Skin of body (tissue), 2 donors: ENCODE results near the gene LNX1. TPM values are rescaled to one million over a fixed set of nuclear protein-coding genes. Genes with fewer than 3 reads are reported as not detected.

ENCODE experiments used
- DNase-seq: peaks from one replicate; lab custom pipeline; 2025; lab: John Stamatoyannopoulos, UW
- total RNA-seq: library from RNA; depleted of rRNA; stranded (reverse); fragments of >200 nt; gene quantifications from one replicate; pipeline ENCODE4 v1.2.3, GENCODE V29; 2014

Gene LNX1
- total RNA-seq, 1 donor from 2014 or later: 6.9 TPM

- no peak for DNase-seq
These were observed 8.3 kb upstream of the LNX1 start for GRCh38 chr4:53599632-53600031.

GRCh38 chr4:53598901-53599300 is 7.6 kb upstream of the LNX1 start:
- no peak for DNase-seq

DNA sequence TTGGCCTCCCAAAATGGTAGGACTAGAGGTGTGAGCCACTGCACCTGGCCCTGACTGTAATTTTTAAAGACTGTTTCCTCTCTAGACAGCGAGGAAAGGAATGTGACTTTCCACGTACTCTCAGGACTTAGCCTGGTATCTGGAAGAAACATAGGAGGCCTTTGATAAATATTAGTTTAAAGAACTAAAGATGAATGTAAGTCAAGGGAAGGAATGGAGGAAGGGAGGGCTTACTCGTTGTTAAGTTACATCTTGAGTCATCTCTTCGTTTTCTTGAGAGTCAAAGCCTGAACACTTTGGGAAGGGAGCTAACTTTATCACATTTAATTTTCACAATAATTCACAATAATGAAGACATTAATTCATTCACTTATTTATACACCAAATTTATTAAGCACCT is 7.2 kb upstream of the LNX1 start:
- no peak for DNase-seq

- DNase-seq: no peak
These were observed 5.6 kb upstream of the LNX1 start for GRCh38 chr4:53596901-53597300.

GRCh38 chr4:53595834-53596233 is 4.5 kb upstream of the LNX1 start:
- no peak for DNase-seq

DNA sequence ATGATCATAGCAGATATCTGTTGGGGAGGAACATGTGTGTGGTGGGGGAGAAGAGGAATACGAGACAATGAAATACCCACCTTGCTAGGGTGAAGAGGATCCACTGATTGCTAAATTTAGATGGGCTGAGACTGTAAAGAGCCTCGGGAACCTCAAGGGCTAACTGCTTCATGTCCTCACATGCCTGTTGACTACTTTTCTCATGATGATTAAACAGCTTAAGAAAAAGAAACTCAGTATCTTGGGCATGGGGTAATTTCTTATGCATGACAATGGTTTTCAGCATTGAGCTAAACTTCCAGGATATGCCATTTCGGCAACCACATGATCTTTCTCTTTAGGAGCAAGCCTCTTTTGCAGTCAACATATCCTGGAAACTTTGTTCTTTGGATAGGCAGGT is 3.9 kb upstream of the LNX1 start:
- no peak for DNase-seq

DNA sequence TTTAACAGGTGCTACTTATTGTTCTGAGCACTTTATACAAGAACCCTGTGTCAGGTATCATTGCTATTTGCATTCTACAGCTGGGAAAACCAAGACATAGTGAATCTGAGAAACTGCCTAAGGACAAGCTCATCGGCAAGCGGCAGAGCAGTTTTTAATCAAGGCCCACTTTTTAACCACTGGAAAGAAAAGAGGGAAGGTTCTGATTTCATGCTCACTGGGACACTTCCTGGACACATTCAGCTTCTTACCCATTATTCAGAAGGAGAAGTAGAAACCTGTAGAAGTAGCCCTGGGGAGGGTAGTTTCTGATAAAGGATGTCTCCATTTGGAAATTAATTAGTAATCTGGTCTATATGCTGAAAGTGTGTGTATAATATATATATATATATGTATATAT is 2.5 kb upstream of the LNX1 start:
- no peak for DNase-seq

- peak; percentile 15 for DNase-seq
These were observed 1.6 kb upstream of the LNX1 start for GRCh38 chr4:53592686-53593501.

DNA sequence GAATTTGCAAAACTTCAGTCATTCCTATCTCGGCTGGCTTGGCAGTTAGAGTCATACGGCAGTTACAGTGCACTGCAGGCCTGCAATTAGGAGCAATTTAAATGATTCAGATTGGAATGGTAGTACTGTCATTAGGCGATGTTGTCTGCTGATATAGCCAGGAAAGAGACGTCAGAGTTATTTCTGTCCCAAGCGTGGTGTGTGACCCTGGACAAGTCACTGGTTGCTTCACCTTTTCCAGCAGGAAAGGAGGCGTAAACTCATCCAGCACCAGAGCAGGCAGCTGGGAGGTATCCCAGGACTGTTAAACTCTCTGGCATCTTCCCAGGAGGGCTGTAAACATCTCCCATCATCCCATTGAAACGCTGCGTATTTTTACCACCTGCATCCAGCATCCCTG is 836 bp upstream of the LNX1 start:
- DNase-seq: no peak

- peak; percentile 38 for DNase-seq
These were observed 1.1 kb downstream of the LNX1 start for GRCh38 chr4:53590187-53590586.

DNA sequence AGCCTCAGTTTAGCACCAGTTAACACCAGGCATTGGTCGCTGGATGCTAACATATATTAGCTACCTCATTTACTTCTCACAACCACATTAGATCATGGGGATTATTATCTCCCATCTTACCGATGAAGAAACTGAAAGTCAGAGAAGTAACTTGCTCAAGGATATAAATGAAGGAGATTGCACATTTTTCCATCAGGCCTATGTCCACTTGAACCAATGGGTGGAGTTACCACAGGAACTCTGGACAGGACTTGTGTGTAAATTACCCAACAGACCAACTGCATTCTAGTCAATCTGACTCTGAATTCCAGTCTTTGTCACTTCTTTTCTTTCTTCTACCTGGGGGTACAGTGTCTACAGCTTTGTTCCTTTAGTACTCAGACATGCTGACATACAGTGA is 1.8 kb downstream of the LNX1 start:
- no peak for DNase-seq

GRCh38 chr4:53587135-53587534 is 4.2 kb downstream of the LNX1 start:
- peak; percentile 10 for DNase-seq

DNA sequence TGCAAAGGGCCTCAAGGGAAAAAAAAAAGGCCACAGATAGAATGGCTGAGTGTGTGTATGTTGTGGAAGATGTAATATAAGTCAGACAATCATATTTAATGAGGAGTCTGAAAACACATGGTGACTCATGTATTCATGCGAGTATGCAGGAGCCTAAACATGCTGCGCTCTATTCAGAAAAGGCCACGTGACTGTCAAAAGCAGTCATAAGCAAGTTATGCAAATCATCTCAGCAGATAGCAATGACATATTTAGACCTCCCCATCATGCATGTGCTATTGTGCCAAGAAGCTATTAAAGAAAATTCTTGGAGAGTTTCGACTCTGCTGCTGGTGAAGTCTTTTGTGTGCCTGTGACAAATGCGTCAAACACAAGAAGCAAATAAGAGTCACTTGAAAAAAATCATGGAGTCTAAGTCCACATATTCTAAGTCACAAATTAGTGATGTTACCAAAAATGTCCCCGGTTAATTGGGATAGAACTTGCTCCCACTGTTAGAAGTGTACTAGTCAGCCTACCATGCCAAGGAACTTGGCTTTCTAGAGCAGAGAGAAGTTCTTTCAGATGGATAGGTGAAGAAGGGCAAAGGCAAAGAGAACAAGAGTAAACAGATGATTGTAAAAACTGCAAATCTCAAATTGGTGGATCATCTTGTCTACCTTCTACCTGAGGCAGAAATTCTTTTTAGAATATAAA is 5.0 kb downstream of the LNX1 start:
- DNase-seq: peak; percentile 96

DNA sequence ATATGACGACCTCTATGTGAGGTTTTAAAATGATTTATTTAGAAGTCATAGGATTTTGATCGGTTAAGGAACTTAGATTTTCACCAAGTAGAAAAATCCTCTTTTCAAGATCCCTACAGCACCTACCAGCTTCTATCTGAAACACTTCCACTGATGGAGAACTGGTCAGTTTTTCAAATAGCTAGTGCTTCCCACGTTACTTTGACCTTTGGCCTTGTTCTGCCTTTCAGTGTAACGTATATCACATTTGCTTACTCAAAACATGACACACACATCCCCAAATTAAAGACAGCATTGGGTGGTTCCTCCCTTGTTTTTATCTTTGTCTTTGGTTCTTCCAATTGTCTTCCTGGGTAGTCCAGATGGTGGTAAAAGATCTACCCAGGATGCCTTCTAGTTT is 6.6 kb downstream of the LNX1 start:
- no peak for DNase-seq

GRCh38 chr4:53583513-53583912 is 7.8 kb downstream of the LNX1 start:
- DNase-seq: no peak

GRCh38 chr4:53582194-53582593 is 9.1 kb downstream of the LNX1 start:
- no peak for DNase-seq

DNA sequence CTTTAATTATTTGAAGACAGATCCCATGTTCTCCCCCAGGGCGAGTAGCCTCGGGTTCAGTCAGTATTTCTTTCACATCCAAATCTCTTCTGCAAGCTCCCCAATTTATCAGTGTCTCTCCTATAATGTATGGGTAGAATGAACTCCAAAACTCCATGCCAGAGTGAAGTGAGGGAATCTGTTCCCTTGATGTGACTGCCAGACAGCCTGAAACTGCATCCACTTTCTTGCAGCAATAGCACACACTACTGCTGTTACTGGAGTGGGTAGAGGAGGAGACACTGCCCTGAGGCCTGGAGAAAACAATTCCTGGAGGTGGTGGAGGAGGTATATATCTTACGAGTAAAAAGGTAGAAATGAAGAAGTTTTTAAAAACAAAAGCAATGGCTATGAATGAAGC is 11.0 kb downstream of the LNX1 start:
- DNase-seq: no peak

DNA sequence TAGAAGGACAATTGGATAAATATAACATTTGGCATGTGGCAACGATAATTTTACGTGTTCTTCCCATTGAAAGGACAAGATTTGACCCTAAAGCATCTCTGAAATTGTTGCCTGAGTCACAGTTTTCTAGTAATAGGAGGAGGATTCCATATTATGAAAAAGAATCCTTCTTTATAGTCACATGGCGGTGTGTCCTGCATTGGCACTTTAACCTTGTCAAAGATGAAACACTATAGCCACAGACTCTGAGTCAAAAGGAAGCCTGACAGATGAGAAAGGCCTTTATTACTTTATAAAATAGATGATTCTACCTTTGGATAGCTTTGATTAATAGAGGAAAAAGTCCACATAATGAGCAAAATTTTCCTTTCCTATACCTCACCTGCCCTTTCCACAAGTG is 11.5 kb downstream of the LNX1 start:
- no peak for DNase-seq

DNA sequence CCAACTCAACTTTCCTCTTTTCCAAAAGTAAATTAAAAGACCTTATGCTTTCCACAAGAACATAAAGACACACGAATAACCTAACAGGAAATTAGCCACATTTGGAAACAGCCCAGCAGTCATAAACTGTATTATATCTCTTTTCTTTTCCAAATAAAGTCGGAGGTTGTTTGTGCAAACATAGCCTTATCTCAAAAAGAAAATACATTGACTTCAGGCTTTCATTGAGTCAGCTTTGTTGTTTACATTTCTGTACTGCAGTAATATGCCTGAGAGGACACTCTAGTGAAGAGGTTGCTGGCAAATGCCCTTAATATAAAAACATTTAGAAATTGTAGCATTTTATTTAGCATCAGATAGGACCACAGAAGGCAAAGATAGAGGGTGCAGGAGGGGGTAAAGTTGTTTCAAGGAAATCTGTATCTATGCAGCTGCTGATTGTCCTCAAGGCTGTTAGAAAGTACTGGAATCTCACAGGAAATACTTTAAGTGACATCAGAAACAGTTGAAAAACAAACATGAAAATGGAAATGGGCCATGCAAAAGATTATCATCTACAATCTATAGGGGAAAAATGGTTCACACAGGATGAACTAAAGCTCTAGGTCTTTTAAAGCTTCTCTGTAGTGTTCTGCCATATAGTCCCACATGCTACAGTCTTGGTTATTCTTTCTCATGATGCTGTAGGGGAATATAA is 14.5 kb downstream of the LNX1 start:
- DNase-seq: peak; percentile 48

- no peak for DNase-seq
These were observed 15.1 kb downstream of the LNX1 start for GRCh38 chr4:53576071-53576617.

- DNase-seq: no peak
These were observed 15.7 kb downstream of the LNX1 start for GRCh38 chr4:53575552-53575951.

DNA sequence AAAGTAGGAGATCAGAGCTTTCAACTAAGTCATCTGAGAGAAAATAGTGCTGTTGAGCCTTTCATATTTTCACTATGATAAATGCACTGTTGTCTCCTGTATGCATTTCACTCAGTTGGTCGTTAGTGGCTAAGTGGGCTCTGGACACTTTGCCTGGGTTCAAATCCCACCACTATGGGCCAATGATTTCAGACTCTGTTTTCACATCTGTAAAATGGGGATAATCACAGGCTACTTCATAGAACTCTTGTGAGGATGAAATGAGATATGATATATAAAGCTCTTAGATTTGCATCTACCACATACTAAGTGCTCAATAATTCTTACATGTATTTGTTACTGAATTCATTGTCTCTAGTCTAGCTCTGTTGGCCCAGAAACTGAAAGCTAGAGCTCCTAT is 16.8 kb downstream of the LNX1 start:
- DNase-seq: no peak
